ENCODE measurements around the gene HAP1. TPM values are rescaled to one million over a fixed set of nuclear protein-coding genes. Genes with fewer than 3 reads are reported as not detected.

HAP1 gene
- total RNA-seq, 1 experiment from 2014 or later, result 2.5 TPM

DNA sequence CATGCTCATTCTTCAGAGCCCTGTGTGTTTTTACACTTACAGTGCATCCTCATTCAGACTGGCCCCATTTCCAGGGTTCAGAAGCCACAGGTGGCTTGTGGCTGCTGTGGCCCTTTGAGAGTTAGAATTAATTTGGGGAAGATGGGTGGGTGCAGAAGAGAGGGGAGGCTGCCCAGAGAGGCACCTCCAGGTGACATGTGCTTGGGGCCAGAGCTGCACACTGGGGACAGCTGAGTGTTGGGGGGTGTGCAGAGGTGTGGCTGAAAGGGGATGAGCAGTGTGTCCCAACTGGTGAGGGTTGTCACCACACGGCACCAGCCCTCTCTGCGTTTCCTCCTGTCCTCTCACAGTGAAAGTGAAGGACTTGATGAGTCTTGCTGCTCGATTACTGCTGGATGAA is 52.7 kb downstream of the HAP1 start:
- peaks cover 0 to 5% (median 0%) of the 10 kb centered on the region in 3 experiments; a peak in 2 of 7 replicates for H3K36me3 Mint-ChIP-seq (ENCODE audit: insufficient read depth in 1 of 3, low read depth in 3 of 3)
- H3K27ac ChIP-seq (ENCODE audit: insufficient read length, low read depth, low read length), result no peak overlapping the region
- H2AK5ac ChIP-seq (ENCODE audit: insufficient read length, low read length), result no peak overlapping the region
- WGBS (ENCODE audit: extremely low coverage, insufficient read length, low lambda C conversion rate), result no CpG with 5 or more reads among the region's 3 CpGs
- H2BK5ac ChIP-seq (ENCODE audit: insufficient read length, low read length), result no peak overlapping the region
- no peak for DNase-seq
- peaks cover 9% of the 10 kb centered on the region for H3K27me3 Mint-ChIP-seq (ENCODE audit: low read depth)
- H3K23ac ChIP-seq (ENCODE audit: insufficient read length, low read depth, low read length), result no peak overlapping the region
- H2AFZ ChIP-seq (ENCODE audit: low read length), result no peak overlapping the region
- H4K5ac ChIP-seq (ENCODE audit: insufficient read length, low read depth, low read length), result no peak overlapping the region
- H3K9ac ChIP-seq (ENCODE audit: extremely low read depth, insufficient read length, low read length), result no peak overlapping the region
- H3K9me3 Mint-ChIP-seq, result peaks cover 5 to 11% of the 10 kb centered on the region in 2 experiments; a peak in 3 of 5 replicates
- H3K4me3 Mint-ChIP-seq, result no peak overlapping the region
- no peaks in the 10 kb centered on the region for H3K4me1 ChIP-seq (ENCODE audit: insufficient read depth, low read length)
- H2BK12ac ChIP-seq (ENCODE audit: insufficient read length, low read depth, low read length), result no peak overlapping the region
- H3K56ac ChIP-seq (ENCODE audit: insufficient read length, low read depth, low read length), result no peak overlapping the region
- no peaks in the 10 kb centered on the region for H3K27me3 ChIP-seq (ENCODE audit: insufficient read depth, low read length)
- H3K4ac ChIP-seq (ENCODE audit: low read depth, low read length), result no peak overlapping the region
- no peak overlapping the region for H2BK120ac ChIP-seq (ENCODE audit: low read depth, low read length, poor library complexity, severe bottlenecking)
- peak overlapping the region in 1 of 3 experiments; percentile 57; a peak in 1 of 7 replicates for H3K27ac Mint-ChIP-seq
- H3T11ph ChIP-seq (ENCODE audit: low read length), result no peak overlapping the region
- no peaks in the 10 kb centered on the region for H3K9me3 ChIP-seq (ENCODE audit: control insufficient read depth, low read depth, low read length)
- no peaks in the 10 kb centered on the region for H4K20me1 ChIP-seq (ENCODE audit: control insufficient read depth, insufficient read depth, insufficient read length)
- no peaks in the 10 kb centered on the region for H3K79me1 ChIP-seq (ENCODE audit: insufficient read depth, low read depth, low read length, poor library complexity, severe bottlenecking)
- no peak overlapping the region for H4K8ac ChIP-seq (replicated peaks; ENCODE audit: insufficient read length, low read depth, low read length)
- TF ChIP-seq, protein P1, sequence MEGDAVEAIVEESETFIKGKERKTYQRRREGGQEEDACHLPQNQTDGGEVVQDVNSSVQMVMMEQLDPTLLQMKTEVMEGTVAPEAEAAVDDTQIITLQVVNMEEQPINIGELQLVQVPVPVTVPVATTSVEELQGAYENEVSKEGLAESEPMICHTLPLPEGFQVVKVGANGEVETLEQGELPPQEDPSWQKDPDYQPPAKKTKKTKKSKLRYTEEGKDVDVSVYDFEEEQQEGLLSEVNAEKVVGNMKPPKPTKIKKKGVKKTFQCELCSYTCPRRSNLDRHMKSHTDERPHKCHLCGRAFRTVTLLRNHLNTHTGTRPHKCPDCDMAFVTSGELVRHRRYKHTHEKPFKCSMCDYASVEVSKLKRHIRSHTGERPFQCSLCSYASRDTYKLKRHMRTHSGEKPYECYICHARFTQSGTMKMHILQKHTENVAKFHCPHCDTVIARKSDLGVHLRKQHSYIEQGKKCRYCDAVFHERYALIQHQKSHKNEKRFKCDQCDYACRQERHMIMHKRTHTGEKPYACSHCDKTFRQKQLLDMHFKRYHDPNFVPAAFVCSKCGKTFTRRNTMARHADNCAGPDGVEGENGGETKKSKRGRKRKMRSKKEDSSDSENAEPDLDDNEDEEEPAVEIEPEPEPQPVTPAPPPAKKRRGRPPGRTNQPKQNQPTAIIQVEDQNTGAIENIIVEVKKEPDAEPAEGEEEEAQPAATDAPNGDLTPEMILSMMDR (conservative IDR thresholded peaks at IDR 0.05), result no peak
- H3K23me2 ChIP-seq (ENCODE audit: insufficient read length, low read depth, low read length, poor library complexity, severe bottlenecking), result no peaks in the 10 kb centered on the region
- H2BK15ac ChIP-seq (ENCODE audit: low read depth, low read length), result no peak overlapping the region
- no peak overlapping the region for H3K4me2 ChIP-seq (ENCODE audit: insufficient read depth, insufficient read length, low read length)
- H4K91ac ChIP-seq (ENCODE audit: insufficient read length, low read depth, low read length), result no peak overlapping the region
- H3K79me2 ChIP-seq (ENCODE audit: insufficient read depth, low read length), result no peaks in the 10 kb centered on the region
- H2BK20ac ChIP-seq (ENCODE audit: low read depth, low read length, poor library complexity, severe bottlenecking), result no peak overlapping the region
- H3K14ac ChIP-seq (ENCODE audit: insufficient read depth, low read length), result no peak overlapping the region; the same call in 1 of the 2 replicates
- no peak overlapping the region for H3K18ac ChIP-seq (ENCODE audit: insufficient read length, low read depth, low read length)
- peaks cover 18 to 39% of the 10 kb centered on the region in 2 experiments for H3K4me1 Mint-ChIP-seq
